Ishikawa (cell line): ENCODE measurements around the gene S1PR2.
A peak's percentile ranks its signal among the peaks of the same experiment; 100 is the strongest.

Experiments used
- CEBPB ChIP-seq: IDR thresholded peaks from 2 replicates; pipeline ENCODE4 v1.6.1; 2012
- CREB1 ChIP-seq: IDR thresholded peaks from 2 replicates; pipeline ENCODE4 v1.6.1; 2012; ENCODE audit warnings: low read depth
- MAX ChIP-seq: IDR thresholded peaks from 2 replicates; pipeline ENCODE4 v1.6.1; 2012
- NFIC ChIP-seq: IDR thresholded peaks from 2 replicates; pipeline ENCODE4 v1.6.1; 2012
- RAD21 ChIP-seq: IDR thresholded peaks from 2 replicates; pipeline ENCODE4 v1.6.1; 2012; ENCODE audit warnings: low read depth
- REST ChIP-seq: IDR thresholded peaks from 2 replicates; pipeline ENCODE4 v1.6.1; 2012; ENCODE audit warnings: low read depth, mild to moderate bottlenecking
- TAF1 ChIP-seq: IDR thresholded peaks from 2 replicates; pipeline ENCODE4 v1.6.1; 2012; ENCODE audit warnings: low read depth, mild to moderate bottlenecking
- TCF12 ChIP-seq: IDR thresholded peaks from 2 replicates; pipeline ENCODE4 v1.6.1; 2012; ENCODE audit warnings: low read depth
- TEAD4 ChIP-seq: IDR thresholded peaks from 2 replicates; pipeline ENCODE4 v1.6.1; 2012
- ZBTB7A ChIP-seq: IDR thresholded peaks from 2 replicates; pipeline ENCODE4 v1.6.1; 2012; ENCODE audit warnings: low read depth

- TF ChIP-seq TAF1 (no peak), CREB1 (no peak), TCF12 (no peak), RAD21 (peak; percentile 95), TEAD4 (no peak), REST (no peak), CEBPB (no peak), NFIC (peak; percentile 72), ZBTB7A (peak; percentile 77), MAX (peak; percentile 19; the same call in 1 of the 2 replicates)
Observed at GRCh38 chr19:10269333-10270179, 38.4 kb upstream of the S1PR2 start.
